DOHH2 (cell line): ENCODE measurements around the gene HSDL2.

Source experiments
- CTCF ChIP-seq: fragments of 200-600 bp; sonication (generic); IDR thresholded peaks from one replicate; pipeline ENCODE4 v1.5.1; 2014; ENCODE audit warnings: antibody characterized with exemption, mild to moderate bottlenecking, low read depth, low read length; ENCODE audit not compliant: poor library complexity, severe bottlenecking
- EZH2phosphoT487 ChIP-seq: fragments of 200-600 bp; sonication (generic); IDR thresholded peaks from 2 replicates; pipeline ENCODE4 v1.6.1; 2017; ENCODE audit warnings: borderline replicate concordance, mild to moderate bottlenecking, antibody characterized with exemption, low read length, moderate library complexity, mixed read lengths

GRCh38 chr9:112446526-112446925, 66.6 kb downstream of the HSDL2 start:
- no peak for TF ChIP-seq EZH2phosphoT487
- no peak for TF ChIP-seq CTCF
